Ishikawa (cell line): ENCODE results near the gene AIF1.

Experiments
- CREB1 ChIP-seq: IDR thresholded peaks from 2 replicates; pipeline ENCODE4 v1.6.1; 2012; ENCODE audit warnings: low read depth
- EGR1 ChIP-seq: IDR thresholded peaks from 2 replicates; pipeline ENCODE4 v1.6.1; 2012
- EP300 ChIP-seq: IDR thresholded peaks from 2 replicates; pipeline ENCODE4 v1.6.1; 2012; ENCODE audit warnings: borderline replicate concordance
- FOXM1 ChIP-seq: IDR thresholded peaks from 2 replicates; pipeline ENCODE4 v1.6.1; 2012; ENCODE audit warnings: low read depth, borderline replicate concordance
- MAX ChIP-seq: IDR thresholded peaks from 2 replicates; pipeline ENCODE4 v1.6.1; 2012
- NFIC ChIP-seq: IDR thresholded peaks from 2 replicates; pipeline ENCODE4 v1.6.1; 2012
- RAD21 ChIP-seq: IDR thresholded peaks from 2 replicates; pipeline ENCODE4 v1.6.1; 2012; ENCODE audit warnings: low read depth
- REST ChIP-seq: IDR thresholded peaks from 2 replicates; pipeline ENCODE4 v1.6.1; 2012; ENCODE audit warnings: low read depth, mild to moderate bottlenecking
- TAF1 ChIP-seq: IDR thresholded peaks from 2 replicates; pipeline ENCODE4 v1.6.1; 2012; ENCODE audit warnings: low read depth, mild to moderate bottlenecking
- TCF12 ChIP-seq: IDR thresholded peaks from 2 replicates; pipeline ENCODE4 v1.6.1; 2012; ENCODE audit warnings: low read depth
- TEAD4 ChIP-seq: IDR thresholded peaks from 2 replicates; pipeline ENCODE4 v1.6.1; 2012
- USF1 ChIP-seq: IDR thresholded peaks from 2 replicates; pipeline ENCODE4 v1.6.1; 2012
- YY1 ChIP-seq: IDR thresholded peaks from 2 replicates; pipeline ENCODE4 v1.6.1; 2012; ENCODE audit warnings: low read depth
- ZBTB7A ChIP-seq: IDR thresholded peaks from 2 replicates; pipeline ENCODE4 v1.6.1; 2012; ENCODE audit warnings: low read depth

- TF ChIP-seq USF1 = no peak
- no peak for TF ChIP-seq MAX
- no peak for TF ChIP-seq TAF1
- no peak for TF ChIP-seq TCF12
- TF ChIP-seq EGR1 = no peak
- no peak for TF ChIP-seq YY1
- TF ChIP-seq CREB1 = no peak
- no peak for TF ChIP-seq NFIC
- TF ChIP-seq TEAD4 = no peak
- no peak for TF ChIP-seq EP300
- TF ChIP-seq RAD21 = no peak
- no peak for TF ChIP-seq REST
- TF ChIP-seq FOXM1 = no peak
- no peak for TF ChIP-seq ZBTB7A
Measured at GRCh38 chr6:31622684-31623091, 7.7 kb downstream of the AIF1 start.
